GM21360 (cell line): ENCODE results near the gene WDR5.

Source experiments
- ATAC-seq: cut with Tn5 transposase; IDR thresholded peaks from one replicate; pipeline ENCODE4 v1.9.1; 2021; ENCODE audit warnings: mild to moderate bottlenecking, moderate library complexity; ENCODE audit not compliant: unreplicated experiment

The WDR5 gene

GRCh38 chr9:134172198-134173126 is 36.6 kb downstream of the WDR5 start:
- ATAC-seq: no peak

GRCh38 chr9:134173127-134174072 is 37.5 kb downstream of the WDR5 start:
- no peak for ATAC-seq

- ATAC-seq: no peak
These were observed 38.2 kb downstream of the WDR5 start for GRCh38 chr9:134174073-134174449.

GRCh38 chr9:134174526-134175290 is 38.8 kb downstream of the WDR5 start:
- no peak for ATAC-seq

GRCh38 chr9:134175291-134175807 is 39.5 kb downstream of the WDR5 start:
- no peak for ATAC-seq

GRCh38 chr9:134175808-134176598 is 40.1 kb downstream of the WDR5 start:
- ATAC-seq: no peak

- no peak for ATAC-seq
These were observed 40.7 kb downstream of the WDR5 start for GRCh38 chr9:134176599-134176968.

- ATAC-seq: no peak
These were observed 41.3 kb downstream of the WDR5 start for GRCh38 chr9:134177186-134177585.

GRCh38 chr9:134177624-134178393 is 41.9 kb downstream of the WDR5 start:
- no peak for ATAC-seq

GRCh38 chr9:134178394-134178767 is 42.5 kb downstream of the WDR5 start:
- ATAC-seq: no peak

GRCh38 chr9:134178768-134179551 is 43.1 kb downstream of the WDR5 start:
- ATAC-seq: no peak

- ATAC-seq: no peak
These were observed 43.7 kb downstream of the WDR5 start for GRCh38 chr9:134179595-134179917.

GRCh38 chr9:134179918-134180785 is 44.3 kb downstream of the WDR5 start:
- ATAC-seq: no peak

- no peak for ATAC-seq
These were observed 45.1 kb downstream of the WDR5 start for GRCh38 chr9:134180786-134181647.

- no peak for ATAC-seq
These were observed 45.8 kb downstream of the WDR5 start for GRCh38 chr9:134181648-134182034.

- no peak for ATAC-seq
These were observed 46.7 kb downstream of the WDR5 start for GRCh38 chr9:134182554-134183085.
